ENCODE data around the gene ZCCHC18.

DNA sequence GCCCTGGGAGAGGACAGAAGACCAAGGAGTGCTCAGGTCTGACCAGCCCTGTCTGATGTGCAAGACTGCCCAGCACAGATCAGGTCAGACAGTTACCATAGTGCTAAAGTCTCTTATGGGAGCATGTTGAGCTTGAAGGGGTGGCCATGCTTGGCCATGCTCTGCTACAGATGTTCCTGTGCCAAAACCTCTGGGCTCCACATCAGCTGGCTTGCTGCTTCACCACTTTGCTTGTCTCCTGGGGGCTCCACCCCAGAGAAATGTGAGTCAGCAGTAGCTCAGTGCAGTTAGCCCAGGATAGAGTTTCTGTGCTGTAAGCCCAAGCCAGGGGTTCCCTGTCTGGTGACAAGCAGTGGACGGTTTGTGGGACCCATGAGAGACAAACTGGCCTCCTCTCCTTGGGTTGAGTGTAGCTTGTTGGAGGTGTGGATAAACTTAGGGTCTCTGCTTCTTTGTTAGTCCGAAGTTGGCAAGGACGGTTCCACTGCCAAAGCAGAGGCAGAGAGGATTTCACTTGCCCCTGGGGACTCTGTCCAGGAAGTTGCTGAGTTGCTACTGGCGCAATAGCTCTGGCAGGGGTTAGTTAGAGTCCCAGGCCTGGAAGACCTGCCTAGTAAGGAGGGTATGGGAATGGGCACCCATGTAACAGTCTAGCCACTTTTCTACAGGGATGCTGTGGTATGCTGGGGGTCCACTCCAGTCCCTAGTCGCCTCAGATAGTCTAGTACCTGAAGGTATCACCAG, 27.6 kb upstream of the ZCCHC18 start:
- TF ChIP-seq, protein P1, sequence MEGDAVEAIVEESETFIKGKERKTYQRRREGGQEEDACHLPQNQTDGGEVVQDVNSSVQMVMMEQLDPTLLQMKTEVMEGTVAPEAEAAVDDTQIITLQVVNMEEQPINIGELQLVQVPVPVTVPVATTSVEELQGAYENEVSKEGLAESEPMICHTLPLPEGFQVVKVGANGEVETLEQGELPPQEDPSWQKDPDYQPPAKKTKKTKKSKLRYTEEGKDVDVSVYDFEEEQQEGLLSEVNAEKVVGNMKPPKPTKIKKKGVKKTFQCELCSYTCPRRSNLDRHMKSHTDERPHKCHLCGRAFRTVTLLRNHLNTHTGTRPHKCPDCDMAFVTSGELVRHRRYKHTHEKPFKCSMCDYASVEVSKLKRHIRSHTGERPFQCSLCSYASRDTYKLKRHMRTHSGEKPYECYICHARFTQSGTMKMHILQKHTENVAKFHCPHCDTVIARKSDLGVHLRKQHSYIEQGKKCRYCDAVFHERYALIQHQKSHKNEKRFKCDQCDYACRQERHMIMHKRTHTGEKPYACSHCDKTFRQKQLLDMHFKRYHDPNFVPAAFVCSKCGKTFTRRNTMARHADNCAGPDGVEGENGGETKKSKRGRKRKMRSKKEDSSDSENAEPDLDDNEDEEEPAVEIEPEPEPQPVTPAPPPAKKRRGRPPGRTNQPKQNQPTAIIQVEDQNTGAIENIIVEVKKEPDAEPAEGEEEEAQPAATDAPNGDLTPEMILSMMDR (IDR thresholded peaks at IDR 0.05) = no peak
- TF ChIP-seq POLR2A (IDR thresholded peaks at IDR 0.05) = no peak
